HG02759 (cell line): Measurements from ENCODE around the gene RIPK1.

Experiments
- ATAC-seq: cut with Tn5 transposase; IDR thresholded peaks from one replicate; pipeline ENCODE4 v1.9.1; 2021; ENCODE audit warnings: mild to moderate bottlenecking, moderate library complexity; ENCODE audit not compliant: unreplicated experiment

The RIPK1 gene

DNA sequence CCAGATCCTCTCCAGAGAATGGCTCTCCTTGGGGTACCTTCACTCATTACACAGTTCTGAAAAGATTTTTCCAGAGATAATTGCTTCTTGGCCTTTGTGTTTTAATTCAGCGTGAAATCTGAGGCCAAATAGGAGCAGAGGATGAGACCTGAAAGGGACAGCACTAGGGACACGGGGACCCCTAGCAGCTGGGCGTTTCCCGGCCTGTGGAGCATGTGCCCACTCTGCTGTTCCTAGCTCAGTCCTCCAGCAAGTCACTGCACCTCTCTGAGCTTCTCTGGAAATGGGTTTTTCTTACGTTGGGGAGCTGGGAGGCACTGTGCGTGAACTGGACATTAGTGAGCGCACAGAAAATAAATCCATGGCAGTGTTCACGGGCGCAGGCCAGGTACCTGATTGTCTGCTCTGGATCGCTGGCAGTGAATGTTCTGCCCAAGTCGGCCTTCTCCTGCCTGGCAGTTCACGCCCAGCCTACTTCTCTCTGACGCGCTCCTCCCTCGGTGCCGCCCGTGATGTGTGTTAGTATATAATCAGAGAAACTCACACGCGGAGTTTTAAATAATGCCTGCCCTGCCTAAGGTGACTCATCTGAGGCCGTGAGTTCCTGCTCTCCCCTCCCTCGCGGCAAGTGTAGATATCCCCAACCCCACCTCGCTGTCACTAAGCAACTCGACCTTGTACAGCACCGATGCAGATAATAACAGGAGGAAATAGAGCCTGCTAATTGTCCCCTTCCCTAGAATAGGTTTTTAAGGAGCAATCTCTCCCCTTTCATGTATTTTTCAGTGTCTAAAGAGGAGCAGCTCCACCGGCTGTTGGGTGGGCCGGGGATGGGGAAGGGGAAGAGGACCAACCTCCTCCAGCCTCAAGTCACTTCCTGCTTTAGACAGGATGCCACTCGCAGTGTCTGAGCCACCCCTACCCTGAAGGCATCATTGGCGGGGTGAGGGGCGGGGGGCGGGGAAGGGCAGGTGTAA lies 91.8 kb downstream of the RIPK1 start:
- no peak for ATAC-seq

DNA sequence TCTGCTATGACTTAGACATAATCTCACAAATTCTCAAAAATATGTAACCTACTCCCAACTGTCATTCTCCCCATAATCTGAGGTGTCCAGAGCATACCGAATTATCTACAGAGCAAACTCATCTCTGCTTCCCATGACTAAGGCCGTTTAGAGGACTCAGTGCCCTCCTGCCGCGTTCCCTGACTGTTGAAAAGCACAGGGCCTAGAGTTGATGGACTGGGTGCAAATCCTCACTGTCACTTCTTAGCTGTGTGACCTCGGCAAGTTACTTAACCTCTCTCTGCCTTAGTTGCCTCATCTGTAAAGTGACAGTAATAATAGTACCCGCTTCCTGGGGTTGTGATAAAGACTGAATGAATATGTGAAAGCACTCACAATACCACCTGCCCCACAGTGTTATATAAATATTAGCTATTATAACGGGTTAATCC lies 93.8 kb downstream of the RIPK1 start:
- ATAC-seq = no peak

DNA sequence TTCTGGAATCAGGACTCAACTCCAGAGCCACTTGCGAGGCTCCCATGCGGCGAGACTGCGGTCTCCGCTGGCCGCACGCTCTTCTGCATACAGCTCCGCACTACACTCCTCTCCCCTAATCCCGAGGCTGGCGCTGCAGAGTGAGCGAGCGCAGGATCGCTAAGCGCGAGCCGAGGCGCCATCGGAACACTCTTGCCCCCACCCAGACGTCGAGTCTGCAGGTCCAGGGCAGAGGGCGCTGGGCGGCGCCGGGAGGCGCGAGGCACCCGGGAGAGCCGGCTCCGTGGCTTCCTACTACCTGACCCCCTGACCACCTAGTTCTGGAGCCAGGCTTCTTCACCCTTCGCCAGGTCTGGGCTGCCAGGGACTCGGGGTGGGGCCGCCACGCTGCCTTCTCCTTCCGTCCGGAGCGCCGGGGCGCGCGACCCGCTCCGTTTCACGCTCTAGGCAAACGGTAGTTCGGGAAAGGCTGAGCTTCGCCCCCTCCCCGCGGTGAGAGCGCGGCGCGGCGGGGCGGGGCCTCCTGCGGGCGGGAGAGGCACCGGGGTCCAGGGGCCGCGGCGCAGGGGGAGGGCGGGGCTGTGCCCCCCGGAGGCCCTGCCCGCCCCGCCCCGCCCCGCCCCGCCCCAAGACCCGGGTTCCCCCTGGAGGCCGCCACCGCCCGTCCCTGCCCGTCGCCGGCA lies 94.4 kb downstream of the RIPK1 start:
- ATAC-seq = peak; percentile 75

DNA sequence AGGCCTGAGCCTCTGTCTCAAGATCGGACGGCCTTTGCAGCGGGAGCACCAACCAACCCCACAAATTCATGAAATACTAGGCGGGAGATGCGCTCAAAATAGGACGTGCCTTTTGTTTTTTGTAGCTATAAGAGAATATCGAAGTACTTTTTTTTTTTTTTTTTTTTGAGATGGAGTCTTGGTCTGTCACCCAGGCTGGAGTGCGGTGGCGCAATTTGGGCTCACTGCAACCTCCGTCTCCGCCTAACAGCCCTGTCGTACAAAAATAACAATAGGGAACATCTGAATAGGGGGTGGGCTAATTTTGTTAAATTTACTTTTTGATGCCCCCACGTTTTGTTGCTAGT lies 94.9 kb downstream of the RIPK1 start:
- no peak for ATAC-seq

DNA sequence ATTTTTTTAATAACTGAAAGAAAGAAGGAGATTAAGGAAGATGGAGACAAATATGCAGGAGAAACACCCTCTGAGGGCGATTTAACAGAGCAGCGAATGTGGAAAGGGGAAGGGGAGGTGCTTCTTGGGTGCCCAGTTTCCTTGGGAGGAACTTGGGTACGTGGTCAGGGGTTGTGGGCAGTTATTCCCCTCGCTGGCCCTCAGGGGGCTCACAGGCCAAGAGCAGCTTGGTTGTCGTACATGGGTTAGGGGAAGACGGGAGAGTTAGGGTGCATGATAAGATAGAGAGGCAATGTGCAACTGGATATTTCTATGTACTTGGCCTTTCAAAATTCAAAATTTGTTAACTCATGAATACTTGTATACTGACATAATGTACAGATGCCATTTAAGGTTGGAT lies 96.1 kb downstream of the RIPK1 start:
- ATAC-seq = no peak
